Measurements from ENCODE around the gene PER3.
"Not testable (repeated sequence)": the region's sequence is repeated elsewhere in the genome, so short reads cannot be mapped to it uniquely, and the experiment has no call there.

PER3 gene

GRCh38 chr1:7780976-7781375 lies 3.1 kb upstream of the PER3 start:
- no peak for DNase-seq

GRCh38 chr1:7781501-7781900 lies 2.6 kb upstream of the PER3 start:
- DNase-seq = no peak

DNA sequence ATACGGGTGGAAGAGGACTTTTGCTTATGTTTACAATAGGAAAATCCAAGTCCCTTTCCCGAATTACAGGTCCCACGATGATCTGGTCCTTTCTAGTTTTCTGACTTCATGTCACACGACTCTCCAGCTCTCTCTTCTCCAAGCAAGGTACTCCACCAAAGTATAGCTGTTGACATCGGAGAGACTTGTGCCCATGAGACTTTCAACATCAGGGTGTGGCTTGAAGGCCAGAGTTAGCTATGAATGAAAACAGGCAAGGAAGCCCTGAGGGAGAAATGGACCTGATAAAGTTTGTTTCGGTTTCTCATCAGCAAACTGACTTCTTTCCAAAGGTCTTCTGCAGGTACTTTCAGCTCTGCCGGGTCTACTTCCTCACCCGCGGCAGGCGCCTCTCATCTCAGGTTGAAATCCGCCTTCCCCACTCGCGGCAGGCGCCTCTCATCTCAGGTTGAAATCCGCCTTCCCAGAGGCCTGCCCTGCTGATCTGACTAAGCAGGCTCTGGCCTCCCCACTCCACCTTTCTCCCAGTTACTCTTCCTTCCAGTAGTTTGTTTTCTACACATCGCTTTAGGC lies 2.1 kb upstream of the PER3 start:
- DNase-seq = no peak

- peak; percentile 67 for DNase-seq
Measured at GRCh38 chr1:7783178-7783711, 846 bp upstream of the PER3 start.

DNA sequence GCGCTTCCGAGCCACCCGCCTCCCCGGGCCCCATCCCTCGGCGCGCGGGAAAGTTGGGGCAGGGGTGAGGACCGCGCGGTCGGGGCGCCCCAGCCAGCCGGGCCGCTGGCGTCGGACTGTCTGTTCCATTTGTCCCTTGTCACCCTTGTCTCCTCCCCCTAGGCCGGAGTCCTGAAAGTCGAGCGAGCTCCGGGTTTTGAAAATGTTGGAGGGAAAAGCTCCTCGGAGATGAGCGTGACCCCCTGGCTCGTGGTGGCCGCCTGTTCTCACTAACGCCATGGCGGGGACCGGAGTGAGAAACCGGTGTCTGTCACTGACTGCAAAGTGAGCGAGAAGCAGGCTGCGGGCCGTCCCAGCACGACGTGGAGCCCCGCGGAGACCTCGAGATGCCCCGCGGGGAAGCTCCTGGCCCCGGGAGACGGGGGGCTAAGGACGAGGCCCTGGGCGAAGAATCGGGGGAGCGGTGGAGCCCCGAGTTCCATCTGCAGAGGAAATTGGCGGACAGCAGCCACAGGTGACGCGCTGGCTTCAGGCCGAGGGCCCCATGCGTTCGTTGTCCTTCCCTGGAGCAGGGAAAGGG lies 491 bp downstream of the PER3 start:
- no peak for DNase-seq

DNA sequence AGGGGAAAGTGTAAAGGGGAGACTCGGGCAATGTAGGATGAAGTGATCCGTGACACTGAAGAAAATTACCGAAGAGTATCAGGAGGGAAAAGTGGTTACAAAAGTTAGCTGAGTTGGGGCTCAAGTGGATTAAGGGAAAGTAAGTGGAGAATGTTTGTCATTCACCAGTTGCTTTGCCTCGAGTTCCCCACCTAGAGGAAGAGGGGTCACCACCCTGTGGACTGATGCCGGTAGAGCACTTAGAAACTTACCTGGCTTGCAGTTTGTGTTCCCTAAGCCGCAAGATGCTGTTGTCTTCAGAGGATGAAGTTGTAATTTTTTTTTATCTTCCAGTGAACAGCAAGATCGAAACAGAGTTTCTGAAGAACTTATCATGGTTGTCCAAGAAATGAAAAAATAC lies 1.0 kb downstream of the PER3 start:
- DNase-seq = no peak

DNA sequence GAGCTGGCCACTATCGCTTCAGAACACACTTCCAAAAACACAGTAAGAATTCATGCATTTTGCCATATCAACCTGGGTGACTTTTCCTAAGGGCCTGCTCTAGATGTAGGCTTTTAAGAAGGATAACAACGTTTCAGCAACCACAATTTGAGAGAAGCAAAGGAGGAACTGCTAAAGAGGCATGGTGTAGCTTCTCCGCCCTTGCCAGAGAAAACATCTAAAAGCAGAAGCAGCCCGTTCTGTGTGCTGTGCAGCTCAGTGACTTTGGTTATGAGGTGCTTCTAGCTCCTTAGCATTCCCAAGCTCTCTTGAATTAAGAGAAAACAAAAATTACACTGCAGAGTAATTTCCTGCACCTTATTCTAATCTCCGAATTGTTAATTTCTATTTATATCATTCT lies 2.7 kb downstream of the PER3 start:
- no peak for DNase-seq

DNA sequence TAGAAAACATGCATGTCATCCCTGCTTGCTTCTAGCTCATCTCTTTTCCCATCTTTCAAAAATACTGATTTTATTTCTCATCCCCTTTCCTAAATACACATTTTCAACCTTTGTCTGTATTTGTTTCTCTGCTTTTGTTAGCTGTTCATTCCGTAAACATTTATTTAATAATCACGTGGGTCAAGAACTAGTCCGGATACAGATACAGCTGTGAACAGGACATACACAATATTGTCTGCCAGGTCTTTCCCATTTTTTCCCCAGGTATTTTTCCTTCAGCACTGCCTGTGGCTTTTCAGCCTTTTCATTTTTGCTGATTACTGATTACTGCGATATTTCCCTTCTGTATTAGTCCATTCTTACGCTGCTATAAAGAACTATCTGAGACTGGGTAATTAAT lies 5.7 kb downstream of the PER3 start:
- no peak for DNase-seq

- DNase-seq = not testable (repeated sequence)
Measured at GRCh38 chr1:7791027-7791426, 6.9 kb downstream of the PER3 start.

DNA sequence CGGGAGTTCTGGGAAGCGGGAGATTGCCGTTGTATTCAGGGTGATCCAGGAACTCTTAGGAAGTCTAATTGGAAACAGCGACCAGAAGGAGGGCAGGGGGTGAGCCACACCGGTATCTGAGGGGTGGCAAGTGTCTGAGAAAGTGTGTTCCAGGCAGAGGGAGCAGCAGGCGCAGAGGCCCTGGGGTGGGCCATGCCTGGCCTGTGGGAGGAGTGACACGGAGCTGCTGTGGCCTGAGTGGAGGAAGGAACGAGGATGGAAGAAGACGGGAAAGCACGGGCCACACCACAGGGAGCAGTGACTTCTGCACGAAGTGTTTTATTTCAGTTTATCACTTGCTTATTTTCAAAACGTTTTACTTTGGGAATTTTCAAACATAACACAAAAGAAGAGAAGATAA lies 11.3 kb downstream of the PER3 start:
- DNase-seq = no peak

DNA sequence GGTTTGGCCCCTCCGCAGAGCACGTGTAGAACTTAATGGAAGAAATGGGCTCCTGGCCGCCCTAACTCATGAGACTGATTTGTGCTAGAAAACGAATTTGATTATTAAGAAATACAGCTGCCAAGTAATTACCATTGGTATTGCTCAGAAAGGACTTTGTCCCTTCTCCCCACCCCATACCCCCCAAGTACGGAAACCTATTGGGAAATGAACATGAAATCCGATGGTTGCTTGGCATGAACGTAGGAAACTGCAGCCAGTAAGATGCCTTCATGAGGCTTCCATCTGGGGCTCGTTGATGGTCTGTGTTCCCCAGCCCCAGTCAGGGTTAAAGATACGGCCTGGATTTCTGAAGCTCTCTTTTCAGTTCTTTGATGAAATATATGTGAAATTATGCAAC lies 21.4 kb downstream of the PER3 start:
- no peak for DNase-seq

- DNase-seq = no peak
Measured at GRCh38 chr1:7808253-7808844, 24.3 kb downstream of the PER3 start.

DNA sequence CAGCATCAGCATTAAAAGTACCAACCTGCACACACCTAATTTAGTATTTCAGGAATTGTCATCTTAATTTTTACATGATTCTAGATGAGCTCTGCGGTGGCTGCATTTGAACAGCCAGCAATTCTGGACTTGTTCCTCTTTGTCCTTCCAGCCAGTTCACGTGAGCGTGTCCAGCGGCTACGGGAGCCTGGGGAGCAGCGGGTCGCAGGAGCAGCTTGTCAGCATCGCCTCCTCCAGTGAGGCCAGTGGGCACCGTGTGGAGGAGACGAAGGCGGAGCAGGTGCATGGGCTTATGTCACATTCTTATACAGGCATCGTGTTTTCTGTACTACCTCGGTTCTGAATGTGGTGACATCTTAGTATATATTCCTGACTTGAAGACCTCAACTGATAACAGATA lies 25.7 kb downstream of the PER3 start:
- DNase-seq = no peak

DNA sequence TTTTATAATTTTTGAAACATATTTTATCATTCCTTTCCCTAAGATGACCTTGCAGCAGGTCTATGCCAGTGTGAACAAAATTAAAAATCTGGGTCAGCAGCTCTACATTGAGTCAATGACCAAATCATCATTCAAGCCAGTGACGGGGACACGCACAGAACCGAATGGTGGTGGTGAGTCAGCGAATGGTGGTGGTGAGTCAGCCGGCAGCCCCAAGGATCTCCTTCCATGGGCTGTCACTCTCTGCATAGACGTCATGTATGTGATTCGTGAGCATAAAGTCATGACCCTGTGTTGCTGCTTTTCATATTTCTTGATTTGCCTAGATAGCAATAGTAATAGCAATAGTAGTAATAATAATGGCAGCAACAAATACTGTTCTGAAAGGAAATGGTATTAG lies 26.3 kb downstream of the PER3 start:
- peak; percentile 21 for DNase-seq

DNA sequence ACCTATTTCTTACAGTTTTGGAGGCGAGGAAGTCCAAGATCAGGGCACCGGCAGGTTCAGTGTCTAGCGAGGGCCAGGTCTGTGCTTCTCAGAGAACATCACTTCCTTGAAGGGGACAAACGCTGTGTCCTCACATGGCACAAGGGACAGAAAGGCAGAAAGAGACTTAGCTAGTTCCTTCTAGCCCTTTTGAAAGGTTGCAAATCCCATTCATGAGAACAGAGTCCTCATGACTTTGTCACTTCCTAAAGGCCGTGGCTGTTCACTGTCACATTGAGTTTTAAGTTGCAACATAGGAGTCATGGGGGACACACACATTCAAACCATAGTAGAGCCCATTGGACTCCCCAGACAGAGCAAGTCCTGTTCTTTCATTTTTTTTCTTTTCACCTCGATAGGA lies 27.4 kb downstream of the PER3 start:
- DNase-seq = no peak

- DNase-seq = no peak
Measured at GRCh38 chr1:7813677-7814373, 29.7 kb downstream of the PER3 start.

DNA sequence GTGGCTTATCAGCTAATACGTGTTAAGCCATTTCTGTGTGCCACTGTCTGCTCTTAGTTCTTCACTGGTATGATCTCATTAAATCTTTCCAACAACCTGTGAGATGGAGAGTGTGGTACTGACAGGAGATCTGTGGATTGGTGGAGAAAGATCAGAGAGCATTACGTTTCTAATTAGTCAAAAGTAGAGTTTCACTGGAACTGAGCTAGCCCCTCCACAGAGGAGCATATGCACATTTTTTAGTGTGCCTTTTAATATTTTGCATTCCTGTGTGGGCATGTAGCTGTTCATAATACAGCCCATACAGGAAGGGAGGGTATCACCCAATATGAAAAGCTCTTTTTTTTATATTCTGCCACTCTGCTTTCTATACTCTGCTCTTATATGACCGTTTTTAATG lies 37.2 kb downstream of the PER3 start:
- no peak for DNase-seq

DNA sequence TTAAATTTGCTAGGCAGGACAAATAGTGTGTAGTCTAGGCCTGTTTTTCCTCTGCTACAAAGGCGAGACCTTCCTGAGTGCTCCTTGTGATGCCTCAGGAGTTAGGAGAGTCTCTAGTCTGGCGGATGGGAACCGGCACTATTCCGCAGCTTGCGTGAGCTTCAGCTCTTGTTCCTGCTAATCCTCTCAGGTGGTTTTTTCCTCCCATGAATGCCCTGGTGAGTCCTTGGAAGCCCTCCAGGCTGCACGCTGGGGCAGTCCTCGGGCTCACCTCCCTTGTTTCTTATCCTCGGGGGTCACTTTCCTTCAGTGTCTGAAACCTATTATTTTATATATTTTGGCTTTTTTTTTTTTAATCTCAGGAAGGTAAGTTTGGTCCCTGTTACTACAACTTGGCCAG lies 40.6 kb downstream of the PER3 start:
- DNase-seq = no peak

GRCh38 chr1:7826363-7826762 lies 42.3 kb downstream of the PER3 start:
- DNase-seq = no peak

DNA sequence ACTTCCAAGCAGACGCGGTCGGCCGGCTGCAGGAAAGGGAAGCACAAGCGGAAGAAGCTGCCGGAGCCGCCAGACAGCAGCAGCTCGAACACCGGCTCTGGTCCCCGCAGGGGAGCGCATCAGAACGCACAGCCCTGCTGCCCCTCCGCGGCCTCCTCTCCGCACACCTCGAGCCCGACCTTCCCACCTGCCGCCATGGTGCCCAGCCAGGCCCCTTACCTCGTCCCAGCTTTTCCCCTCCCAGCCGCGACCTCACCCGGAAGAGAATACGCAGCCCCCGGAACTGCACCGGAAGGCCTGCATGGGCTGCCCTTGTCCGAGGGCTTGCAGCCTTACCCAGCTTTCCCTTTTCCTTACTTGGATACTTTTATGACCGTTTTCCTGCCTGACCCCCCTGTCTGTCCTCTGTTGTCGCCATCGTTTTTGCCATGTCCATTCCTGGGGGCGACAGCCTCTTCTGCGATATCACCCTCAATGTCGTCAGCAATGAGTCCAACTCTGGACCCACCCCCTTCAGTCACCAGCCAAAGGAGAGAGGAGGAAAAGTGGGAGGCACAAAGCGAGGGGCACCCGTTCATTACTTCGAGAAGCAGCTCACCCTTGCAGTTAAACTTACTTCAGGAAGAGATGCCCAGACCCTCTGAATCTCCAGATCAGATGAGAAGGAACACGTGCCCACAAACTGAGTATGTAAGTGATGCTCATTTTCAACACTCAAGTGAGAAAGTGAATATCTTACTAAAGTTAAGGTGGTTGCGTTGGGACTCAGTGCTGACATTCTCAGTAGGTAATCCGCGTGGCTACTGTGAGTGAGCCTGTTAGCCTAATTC lies 43.2 kb downstream of the PER3 start:
- peak; percentile 16 for DNase-seq

GRCh38 chr1:7831458-7831857 lies 47.4 kb downstream of the PER3 start:
- DNase-seq = no peak

DNA sequence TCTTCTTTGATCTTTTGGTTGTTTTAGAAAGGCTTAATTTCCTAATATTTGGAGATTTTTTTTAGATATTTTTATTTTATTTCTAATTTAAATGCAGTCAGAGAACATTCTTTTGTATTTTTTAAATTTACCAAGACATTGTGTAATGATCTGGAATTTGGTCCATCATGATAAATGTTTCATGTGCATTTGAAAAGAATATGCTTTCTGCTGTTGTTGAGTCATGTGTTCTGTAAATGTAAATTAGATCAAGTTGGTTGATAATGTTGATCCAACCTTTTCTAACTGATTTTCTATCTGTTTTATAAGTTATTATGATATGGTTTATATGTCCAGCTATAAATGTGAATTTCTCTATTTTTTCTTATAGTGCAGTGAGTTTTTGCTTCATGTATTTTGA lies 48.9 kb downstream of the PER3 start:
- no peak for DNase-seq

GRCh38 chr1:7838714-7839113 lies 54.6 kb downstream of the PER3 start:
- DNase-seq = no peak
